ENCODE data around the gene TOX3. TPM values are rescaled to one million over a fixed set of nuclear protein-coding genes. Genes with fewer than 3 reads are reported as not detected.

The TOX3 gene
- total RNA-seq, 4 donors from 2014 or later, result 1.7 TPM; not detected in 3

DNA sequence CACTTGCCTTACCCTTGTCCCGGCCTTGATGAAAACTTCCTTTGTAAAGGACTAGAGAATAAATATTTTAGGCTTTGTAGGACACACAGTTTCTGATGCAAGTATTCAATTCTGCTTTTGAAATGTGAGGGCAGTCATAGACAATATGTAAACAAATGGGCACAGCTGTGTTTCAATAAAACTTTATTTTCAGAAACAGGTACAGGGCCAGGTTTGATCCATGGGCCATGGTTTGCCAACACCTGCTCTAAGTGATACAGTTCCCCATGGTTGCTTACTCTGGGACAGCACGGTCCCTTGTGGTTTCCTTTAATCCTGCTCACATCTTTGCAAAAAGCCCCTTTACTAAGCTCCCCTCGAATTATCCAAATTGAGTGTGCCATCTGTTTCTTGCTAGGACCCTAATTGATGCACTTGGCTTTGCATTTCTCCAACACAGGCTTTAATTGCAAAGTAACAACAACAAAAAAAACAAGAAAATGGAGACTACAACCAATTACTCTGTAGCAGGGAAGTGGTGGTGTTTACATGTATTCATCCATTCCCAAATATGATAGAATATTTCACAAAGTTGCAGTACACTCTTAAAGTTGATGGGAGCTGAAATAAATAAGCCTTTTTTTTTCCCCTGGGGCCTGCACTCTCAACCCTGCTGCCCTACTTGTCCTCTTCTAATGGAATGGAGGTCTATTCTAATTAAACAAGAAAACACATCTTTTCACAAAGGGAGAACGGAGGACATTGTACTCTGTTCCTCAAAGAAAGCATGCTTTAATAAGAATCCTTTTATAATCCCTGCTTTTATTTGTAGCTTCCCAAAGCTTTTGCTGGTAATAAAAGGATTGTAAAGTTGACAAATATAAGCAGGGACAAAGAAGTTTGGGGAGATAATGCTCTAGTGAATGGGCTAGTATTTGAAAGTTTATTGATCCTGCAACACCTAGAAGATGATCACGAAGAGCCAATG, 37.7 kb upstream of the TOX3 start:
- peaks cover 0 to 4% (median 0%) of the 10 kb centered on the region in 4 donors for H3K9me3 ChIP-seq
- H3K27ac ChIP-seq, result no peak overlapping the region
- 67 to 70% methylated on average over 5 of the region's 5 CpGs for WGBS, 2 donors
- H3K4me3 ChIP-seq, result no peak overlapping the region
- DNase-seq (ENCODE audit: low spot score in 2 of 2), result no peak
- no peaks in the 10 kb centered on the region for H3K27me3 ChIP-seq
- TF ChIP-seq, protein P1, sequence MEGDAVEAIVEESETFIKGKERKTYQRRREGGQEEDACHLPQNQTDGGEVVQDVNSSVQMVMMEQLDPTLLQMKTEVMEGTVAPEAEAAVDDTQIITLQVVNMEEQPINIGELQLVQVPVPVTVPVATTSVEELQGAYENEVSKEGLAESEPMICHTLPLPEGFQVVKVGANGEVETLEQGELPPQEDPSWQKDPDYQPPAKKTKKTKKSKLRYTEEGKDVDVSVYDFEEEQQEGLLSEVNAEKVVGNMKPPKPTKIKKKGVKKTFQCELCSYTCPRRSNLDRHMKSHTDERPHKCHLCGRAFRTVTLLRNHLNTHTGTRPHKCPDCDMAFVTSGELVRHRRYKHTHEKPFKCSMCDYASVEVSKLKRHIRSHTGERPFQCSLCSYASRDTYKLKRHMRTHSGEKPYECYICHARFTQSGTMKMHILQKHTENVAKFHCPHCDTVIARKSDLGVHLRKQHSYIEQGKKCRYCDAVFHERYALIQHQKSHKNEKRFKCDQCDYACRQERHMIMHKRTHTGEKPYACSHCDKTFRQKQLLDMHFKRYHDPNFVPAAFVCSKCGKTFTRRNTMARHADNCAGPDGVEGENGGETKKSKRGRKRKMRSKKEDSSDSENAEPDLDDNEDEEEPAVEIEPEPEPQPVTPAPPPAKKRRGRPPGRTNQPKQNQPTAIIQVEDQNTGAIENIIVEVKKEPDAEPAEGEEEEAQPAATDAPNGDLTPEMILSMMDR (IDR thresholded peaks at IDR 0.05), result no peak
- no peak for TF ChIP-seq EP300 (IDR thresholded peaks at IDR 0.05)
- TF ChIP-seq POLR2A (IDR thresholded peaks at IDR 0.05), result no peak
- no peaks in the 10 kb centered on the region for H3K4me1 ChIP-seq
- no peaks in the 10 kb centered on the region for H3K36me3 ChIP-seq

DNA sequence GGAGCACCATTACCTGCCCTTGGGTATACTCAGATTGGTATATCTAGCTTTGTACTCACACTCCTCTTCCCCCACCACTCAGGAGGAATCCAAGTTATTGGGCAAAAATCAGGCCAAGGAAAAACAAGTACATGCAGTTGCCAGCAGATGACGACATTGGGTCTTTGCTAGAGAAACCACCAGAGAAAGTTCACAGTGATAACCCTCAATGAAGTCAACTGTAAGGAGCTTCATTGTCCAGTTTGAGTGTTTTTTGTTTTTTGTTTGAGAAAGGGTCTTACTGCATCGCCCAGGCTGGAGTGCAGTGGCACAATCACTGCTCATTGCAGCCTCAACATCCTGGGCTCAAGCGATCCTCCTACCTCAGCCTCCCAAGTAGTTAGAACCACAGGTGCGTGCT, 34.6 kb upstream of the TOX3 start:
- WGBS, 2 donors, result 91 to 94% methylated on average over 4 of the region's 4 CpGs

DNA sequence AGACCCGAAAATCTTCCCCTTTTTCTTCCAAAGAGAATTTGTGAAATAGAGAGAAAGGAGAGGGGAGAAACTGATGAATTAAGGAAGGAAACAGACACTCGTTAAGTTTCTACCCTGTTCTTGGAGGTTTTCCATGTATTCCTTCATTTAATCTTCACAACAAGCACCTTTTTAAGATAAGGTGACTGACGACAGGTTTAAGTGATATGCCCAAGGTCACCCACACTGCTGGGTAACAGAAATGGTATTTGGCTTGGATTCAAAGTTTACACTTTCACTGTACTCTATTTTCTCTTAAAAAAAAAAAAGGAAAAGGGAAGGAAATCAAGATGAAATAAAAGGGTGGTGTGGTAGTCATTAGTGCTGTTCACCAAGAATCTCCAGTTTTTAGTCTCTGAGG, 33.5 kb upstream of the TOX3 start:
- 81 to 86% methylated on average over 3 of the region's 3 CpGs for WGBS, 2 donors
- Histone ChIP-seq H3K27me3 (no peaks in the 10 kb centered on the region), H3K36me3 (no peaks in the 10 kb centered on the region), H3K4me1 (no peaks in the 10 kb centered on the region), H3K27ac (no peak overlapping the region), H3K4me3 (no peak overlapping the region), H3K9me3 (no peaks in the 10 kb centered on the region)
- DNase-seq (ENCODE audit: low spot score in 2 of 2), result no peak
- TF ChIP-seq POLR2A (IDR thresholded peaks at IDR 0.05) (no peak), EP300 (IDR thresholded peaks at IDR 0.05) (no peak)
- TF ChIP-seq, protein P1 (IDR thresholded peaks at IDR 0.05), result no peak

More for the DNA sequence above, 34.6 kb upstream of the TOX3 start:
- TF ChIP-seq EP300 (IDR thresholded peaks at IDR 0.05), result no peak
- TF ChIP-seq POLR2A (IDR thresholded peaks at IDR 0.05), result no peak
- TF ChIP-seq, protein P1 (IDR thresholded peaks at IDR 0.05), result no peak
- DNase-seq (ENCODE audit: low spot score in 2 of 2), result no peak
- H3K4me1 ChIP-seq, result no peaks in the 10 kb centered on the region
- no peaks in the 10 kb centered on the region for H3K27me3 ChIP-seq
- H3K4me3 ChIP-seq, result no peak overlapping the region
- H3K9me3 ChIP-seq, result peaks cover 0 to 4% (median 0%) of the 10 kb centered on the region in 4 donors
- no peaks in the 10 kb centered on the region for H3K36me3 ChIP-seq
- no peak overlapping the region for H3K27ac ChIP-seq

DNA sequence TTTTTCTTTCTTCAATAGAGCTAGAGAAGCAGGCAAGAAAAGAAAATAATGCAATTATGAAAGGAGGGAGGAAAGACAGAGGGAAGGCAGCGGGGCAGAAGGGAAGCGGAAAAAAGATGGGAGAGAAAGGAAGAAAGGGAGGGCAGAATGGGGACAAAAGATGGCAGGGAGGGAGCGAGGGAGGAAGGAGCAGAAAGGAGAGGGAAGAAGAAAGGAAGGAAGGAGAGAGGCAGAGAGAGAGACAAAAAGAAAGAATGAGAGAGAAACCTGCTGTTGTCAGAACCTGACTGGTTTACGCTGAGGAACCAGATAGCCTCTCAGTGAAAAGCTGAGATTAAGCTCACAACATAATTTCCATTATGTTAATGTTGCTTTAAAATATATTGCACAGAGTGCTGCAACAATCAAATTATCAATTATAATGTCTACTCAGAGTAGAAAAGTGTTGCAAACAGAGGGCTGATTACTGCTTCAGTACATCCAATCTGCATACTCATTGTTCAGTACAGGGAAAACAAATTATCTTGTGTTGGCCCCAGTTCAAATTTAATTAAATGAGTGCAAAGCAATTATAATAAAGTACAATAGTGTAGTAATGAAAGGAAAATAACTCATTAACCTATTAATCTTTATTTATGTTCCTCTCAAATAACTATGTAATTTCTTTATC, 32.0 kb upstream of the TOX3 start:
- H3K9me3 ChIP-seq, result no peaks in the 10 kb centered on the region
- TF ChIP-seq, protein P1 (IDR thresholded peaks at IDR 0.05), result no peak
- TF ChIP-seq EP300 (IDR thresholded peaks at IDR 0.05), result no peak
- no peak for TF ChIP-seq POLR2A (IDR thresholded peaks at IDR 0.05)
- no peaks in the 10 kb centered on the region for H3K36me3 ChIP-seq
- H3K27me3 ChIP-seq, result no peaks in the 10 kb centered on the region
- WGBS, 2 donors, result 62 to 85% methylated on average over 4 of the region's 4 CpGs
- H3K4me1 ChIP-seq, result no peaks in the 10 kb centered on the region
- no peak for DNase-seq (ENCODE audit: low spot score in 2 of 2)
- H3K27ac ChIP-seq, result no peak overlapping the region
- H3K4me3 ChIP-seq, result no peak overlapping the region
